Thymus (tissue), 11 donors: ENCODE data around the gene SEC22C. TPM values are rescaled to one million over a fixed set of nuclear protein-coding genes. Genes with fewer than 3 reads are reported as not detected.

ENCODE experiments used
- DNase-seq, 9 donors: peaks; one replicate each; pipeline ENCODE4 v3.0.0-alpha.2; 2013; ENCODE audit warnings: low spot score in 9 of 9, low read depth in 6 of 9, missing footprints in 1 of 9
- H3K27ac ChIP-seq, 2 donors: one replicate each; pipeline ENCODE4 v1.5.1; 2013; ENCODE audit warnings: control low read depth in 1 of 2, low read depth in 1 of 2, low read length in 1 of 2, mild to moderate bottlenecking in 1 of 2, moderate library complexity in 1 of 2
- H3K27me3 ChIP-seq, 2 donors: one replicate each; pipeline ENCODE4 v1.5.1; 2013; ENCODE audit warnings: low read length in 1 of 2; ENCODE audit not compliant: control insufficient read depth in 2 of 2, insufficient read depth in 1 of 2
- H3K36me3 ChIP-seq, 2 donors: one replicate each; pipeline ENCODE4 v1.5.1; 2013; ENCODE audit warnings: low read length in 1 of 2, mild to moderate bottlenecking in 1 of 2, moderate library complexity in 1 of 2; ENCODE audit not compliant: control insufficient read depth in 2 of 2, insufficient read depth in 2 of 2
- H3K4me1 ChIP-seq, 2 donors: one replicate each; pipeline ENCODE4 v1.5.1; 2013; ENCODE audit warnings: low read length in 2 of 2; ENCODE audit not compliant: control insufficient read depth in 2 of 2, insufficient read depth in 2 of 2
- H3K4me3 ChIP-seq, 2 donors: one replicate each; pipeline ENCODE4 v1.5.1; 2013; ENCODE audit warnings: low read length in 2 of 2, control low read depth in 1 of 2, mild to moderate bottlenecking in 1 of 2
- H3K9me3 ChIP-seq, 2 donors: one replicate each; pipeline ENCODE4 v1.5.1; 2013; ENCODE audit warnings: low read length in 1 of 2, mild to moderate bottlenecking in 1 of 2; ENCODE audit not compliant: control insufficient read depth in 2 of 2, insufficient read depth in 1 of 2
- WGBS: extraction: QIAGEN DNeasy Blood & Tissue Kit; methylation state at CpG from one replicate; pipeline ENCODE4 v1.1.7; 2013; 5-methylcytosine and 5-hydroxymethylcytosine counted together
- polyA plus RNA-seq: library from polyadenylated mRNA; stranded (reverse); fragments of 200-250 nt; gene quantifications from one replicate; pipeline ENCODE4 v1.2.3, GENCODE V29; 2013
- total RNA-seq: library from RNA; stranded (reverse); fragments of 120-200 nt; gene quantifications from one replicate; pipeline ENCODE4 v1.2.4, GENCODE V29; 2013
- donor health status: healthy.

SEC22C gene
- total and polyA plus RNA-seq, 2 donors = 20.9 to 24.9 TPM

- H3K27me3 ChIP-seq = no peaks in the 10 kb centered on the region
- H3K9me3 ChIP-seq = no peaks in the 10 kb centered on the region
- WGBS = 91% methylated on average over 5 of the region's 5 CpGs
- H3K4me1 ChIP-seq = no peaks in the 10 kb centered on the region
- H3K4me3 ChIP-seq = no peak overlapping the region
- H3K27ac ChIP-seq = no peak overlapping the region
- H3K36me3 ChIP-seq = peaks cover 10 to 16% of the 10 kb centered on the region in 2 donors
- DNase-seq = no peak
These were observed 36.4 kb downstream of the SEC22C start for GRCh38 chr3:42545284-42545900.

- H3K27ac ChIP-seq = no peak overlapping the region
- no peak overlapping the region for H3K4me3 ChIP-seq
- no peak for DNase-seq
- WGBS = 92% methylated on average over 12 of the region's 12 CpGs
- no peaks in the 10 kb centered on the region for H3K9me3 ChIP-seq
- H3K27me3 ChIP-seq = no peaks in the 10 kb centered on the region
- no peaks in the 10 kb centered on the region for H3K4me1 ChIP-seq
- H3K36me3 ChIP-seq = peaks cover 10 to 13% of the 10 kb centered on the region in 2 donors
These were observed 37.1 kb downstream of the SEC22C start for GRCh38 chr3:42544492-42545283.

GRCh38 chr3:42541079-42541478, 40.7 kb downstream of the SEC22C start:
- Histone ChIP-seq H3K27ac (no peak overlapping the region), H3K4me3 (no peak overlapping the region), H3K9me3 (no peaks in the 10 kb centered on the region), H3K36me3 (peaks cover 0 to under 1% of the 10 kb centered on the region in 2 donors), H3K4me1 (no peaks in the 10 kb centered on the region), H3K27me3 (no peaks in the 10 kb centered on the region)
- no peak for DNase-seq
- WGBS = 94% methylated on average over 3 of the region's 3 CpGs

GRCh38 chr3:42539871-42540714, 41.7 kb downstream of the SEC22C start:
- Histone ChIP-seq H3K36me3 (no peaks in the 10 kb centered on the region), H3K27me3 (no peaks in the 10 kb centered on the region), H3K9me3 (no peaks in the 10 kb centered on the region), H3K4me1 (no peaks in the 10 kb centered on the region), H3K4me3 (no peak overlapping the region), H3K27ac (no peak overlapping the region)
- peak in 4 of 9 donors; percentile 31 to 61 (median 46) for DNase-seq
- 60% methylated on average over 14 of the region's 14 CpGs for WGBS

GRCh38 chr3:42537350-42537749, 44.4 kb downstream of the SEC22C start:
- Histone ChIP-seq H3K4me1 (no peaks in the 10 kb centered on the region), H3K36me3 (no peaks in the 10 kb centered on the region), H3K27me3 (no peaks in the 10 kb centered on the region), H3K27ac (no peak overlapping the region), H3K9me3 (no peaks in the 10 kb centered on the region), H3K4me3 (no peak overlapping the region)
- no peak for DNase-seq

- no peaks in the 10 kb centered on the region for H3K27me3 ChIP-seq
- peak in 2 of 9 donors; percentile 40 to 51 for DNase-seq
- H3K27ac ChIP-seq = no peak overlapping the region
- WGBS = 89% methylated on average over 35 of the region's 35 CpGs
- no peaks in the 10 kb centered on the region for H3K4me1 ChIP-seq
- no peaks in the 10 kb centered on the region for H3K9me3 ChIP-seq
- H3K36me3 ChIP-seq = no peaks in the 10 kb centered on the region
- no peak overlapping the region for H3K4me3 ChIP-seq
These were observed 45.6 kb downstream of the SEC22C start for GRCh38 chr3:42535981-42536784.

- H3K27ac ChIP-seq = no peak overlapping the region
- no peaks in the 10 kb centered on the region for H3K36me3 ChIP-seq
- no peak overlapping the region for H3K4me3 ChIP-seq
- 95% methylated on average over 7 of the region's 7 CpGs for WGBS
- H3K9me3 ChIP-seq = no peaks in the 10 kb centered on the region
- no peaks in the 10 kb centered on the region for H3K27me3 ChIP-seq
- DNase-seq = no peak
- H3K4me1 ChIP-seq = peaks cover 0 to 13% of the 10 kb centered on the region in 2 donors
These were observed 48.4 kb downstream of the SEC22C start for GRCh38 chr3:42533161-42533897.

- Histone ChIP-seq H3K4me1 (peaks cover 0 to 21% of the 10 kb centered on the region in 2 donors), H3K4me3 (no peak overlapping the region), H3K27ac (no peak overlapping the region), H3K9me3 (no peaks in the 10 kb centered on the region), H3K36me3 (no peaks in the 10 kb centered on the region), H3K27me3 (no peaks in the 10 kb centered on the region)
- WGBS = 96% methylated on average over 4 of the region's 4 CpGs
- no peak for DNase-seq
These were observed 49.5 kb downstream of the SEC22C start for GRCh38 chr3:42532229-42532628.
